Endothelial cell of umbilical vein (primary cell): Measurements from ENCODE around the gene VPREB3.

ENCODE experiments used
- EZH2 ChIP-seq: IDR thresholded peaks from 2 replicates; pipeline ENCODE4 v1.6.1; 2012; ENCODE audit warnings: borderline replicate concordance, low read depth, mild to moderate bottlenecking, moderate library complexity, low read length, inconsistent platforms; ENCODE audit not compliant: severe bottlenecking
- GATA2 ChIP-seq: IDR thresholded peaks from 2 replicates; pipeline ENCODE4 v1.7.0; 2011; ENCODE audit warnings: low read depth, mild to moderate bottlenecking, moderate library complexity, mixed read lengths, low read length; ENCODE audit not compliant: insufficient read length, insufficient read depth
- JUN ChIP-seq: IDR thresholded peaks from 2 replicates; pipeline ENCODE4 v1.6.1; 2011; ENCODE audit warnings: borderline replicate concordance, low read depth; ENCODE audit not compliant: insufficient read length, insufficient read depth
- MYC ChIP-seq: IDR thresholded peaks from one replicate; pipeline ENCODE4 v1.6.1; 2011; ENCODE audit warnings: mild to moderate bottlenecking, low read depth, low read length
- POLR2A ChIP-seq: IDR thresholded peaks from 2 replicates; pipeline ENCODE4 v1.6.1; 2012; ENCODE audit warnings: low read depth, mild to moderate bottlenecking, control low read depth, low read length
- POLR2AphosphoS5 ChIP-seq: IDR thresholded peaks from 2 replicates; pipeline ENCODE4 v1.6.1; 2012; ENCODE audit warnings: low read depth, mild to moderate bottlenecking, control low read depth, low read length, moderate library complexity; ENCODE audit not compliant: insufficient read depth
- TF ChIP-seq, protein P1 (sequence below), 2 donors: IDR thresholded peaks; 1 replicate in 1 of 2; 2 replicates in 1 of 2; pipeline ENCODE4 v1.5.1; 2011; ENCODE audit warnings: low read length in 2 of 2, mild to moderate bottlenecking in 2 of 2, moderate library complexity in 2 of 2, control low read depth in 1 of 2, inconsistent platforms in 1 of 2, low read depth in 1 of 2; ENCODE audit not compliant: insufficient read depth in 1 of 2; ENCODE audit errors: extremely low read depth in 1 of 2

DNA sequence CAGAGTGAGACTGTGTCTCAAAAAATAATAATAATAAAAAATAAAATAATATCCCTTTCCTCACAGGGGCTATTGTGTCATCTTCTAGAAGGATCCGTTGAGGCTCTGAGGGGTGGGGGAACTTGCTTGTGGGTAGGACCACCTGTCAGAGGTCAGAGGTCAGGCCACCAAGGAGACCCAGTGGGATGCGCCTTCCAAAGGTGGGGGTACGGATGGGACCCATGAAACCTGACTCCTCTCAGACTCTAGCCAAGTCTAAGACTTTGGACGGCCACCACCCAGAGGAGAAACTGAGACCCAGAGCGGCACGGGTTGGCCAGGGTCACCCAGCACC, 18.1 kb upstream of the VPREB3 start:
- TF ChIP-seq POLR2A: no peak
- TF ChIP-seq, protein P1, sequence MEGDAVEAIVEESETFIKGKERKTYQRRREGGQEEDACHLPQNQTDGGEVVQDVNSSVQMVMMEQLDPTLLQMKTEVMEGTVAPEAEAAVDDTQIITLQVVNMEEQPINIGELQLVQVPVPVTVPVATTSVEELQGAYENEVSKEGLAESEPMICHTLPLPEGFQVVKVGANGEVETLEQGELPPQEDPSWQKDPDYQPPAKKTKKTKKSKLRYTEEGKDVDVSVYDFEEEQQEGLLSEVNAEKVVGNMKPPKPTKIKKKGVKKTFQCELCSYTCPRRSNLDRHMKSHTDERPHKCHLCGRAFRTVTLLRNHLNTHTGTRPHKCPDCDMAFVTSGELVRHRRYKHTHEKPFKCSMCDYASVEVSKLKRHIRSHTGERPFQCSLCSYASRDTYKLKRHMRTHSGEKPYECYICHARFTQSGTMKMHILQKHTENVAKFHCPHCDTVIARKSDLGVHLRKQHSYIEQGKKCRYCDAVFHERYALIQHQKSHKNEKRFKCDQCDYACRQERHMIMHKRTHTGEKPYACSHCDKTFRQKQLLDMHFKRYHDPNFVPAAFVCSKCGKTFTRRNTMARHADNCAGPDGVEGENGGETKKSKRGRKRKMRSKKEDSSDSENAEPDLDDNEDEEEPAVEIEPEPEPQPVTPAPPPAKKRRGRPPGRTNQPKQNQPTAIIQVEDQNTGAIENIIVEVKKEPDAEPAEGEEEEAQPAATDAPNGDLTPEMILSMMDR (IDR thresholded peaks at IDR 0.05; ENCODE audit: extremely low read depth in 1 of 2, insufficient read depth in 1 of 2, low read depth in 1 of 2, low read length in 2 of 2): no peak
- no peak for TF ChIP-seq JUN
- no peak for TF ChIP-seq EZH2
- TF ChIP-seq POLR2AphosphoS5: no peak
- TF ChIP-seq GATA2: no peak
- no peak for TF ChIP-seq MYC
